RPMI8226 (cell line): ENCODE results near the gene CALCOCO1.
A peak's percentile ranks its signal among the peaks of the same experiment; 100 is the strongest.

Source experiments
- DNase-seq: peaks from one replicate; pipeline ENCODE4 v3.0.0-alpha.2; 2015

CALCOCO1 gene

GRCh38 chr12:53751336-53752191 lies 24.3 kb upstream of the CALCOCO1 start, which contains the start of gene CISTR:
Gene CISTR, minus strand, starts transcription at chr12:53751979.
- DNase-seq: peak; percentile 44

GRCh38 chr12:53750812-53751335 lies 23.6 kb upstream of the CALCOCO1 start:
- no peak for DNase-seq

GRCh38 chr12:53749986-53750811 lies 22.9 kb upstream of the CALCOCO1 start:
- no peak for DNase-seq

- DNase-seq: no peak
Measured at GRCh38 chr12:53748072-53748840, 21.0 kb upstream of the CALCOCO1 start.

GRCh38 chr12:53747095-53747494 lies 19.8 kb upstream of the CALCOCO1 start:
- no peak for DNase-seq

GRCh38 chr12:53746592-53747092 lies 19.4 kb upstream of the CALCOCO1 start:
- DNase-seq: peak; percentile 87

- no peak for DNase-seq
Measured at GRCh38 chr12:53744751-53745150, 17.5 kb upstream of the CALCOCO1 start.

- no peak for DNase-seq
Measured at GRCh38 chr12:53744130-53744441, 16.8 kb upstream of the CALCOCO1 start.

GRCh38 chr12:53743266-53744129 lies 16.2 kb upstream of the CALCOCO1 start:
- peak; percentile 69 for DNase-seq

- DNase-seq: no peak
Measured at GRCh38 chr12:53740130-53740491, 12.9 kb upstream of the CALCOCO1 start.

GRCh38 chr12:53739214-53740129 lies 12.2 kb upstream of the CALCOCO1 start:
- DNase-seq: no peak

GRCh38 chr12:53738406-53739213 lies 11.4 kb upstream of the CALCOCO1 start:
- DNase-seq: peak; percentile 43

- no peak for DNase-seq
Measured at GRCh38 chr12:53737951-53738405, 10.7 kb upstream of the CALCOCO1 start.

GRCh38 chr12:53737093-53737808 lies 10.0 kb upstream of the CALCOCO1 start:
- DNase-seq: no peak

- DNase-seq: no peak
Measured at GRCh38 chr12:53736592-53736991, 9.3 kb upstream of the CALCOCO1 start.

GRCh38 chr12:53735556-53735955 lies 8.3 kb upstream of the CALCOCO1 start:
- DNase-seq: no peak

GRCh38 chr12:53734425-53734824 lies 7.2 kb upstream of the CALCOCO1 start:
- no peak for DNase-seq

GRCh38 chr12:53733807-53734200 lies 6.6 kb upstream of the CALCOCO1 start:
- DNase-seq: no peak
